HepG2 (cell line): Measurements from ENCODE around the gene OBSL1. TPM values are rescaled to one million over a fixed set of nuclear protein-coding genes. Genes with fewer than 3 reads are reported as not detected.

Experiments used
- CHD4 ChIP-seq: fragments of 200-600 bp; sonication (generic); IDR thresholded peaks from 2 replicates; pipeline ENCODE4 v1.7.0; 2017; ENCODE audit warnings: mild to moderate bottlenecking, low read length, borderline replicate concordance
- DNMT1 ChIP-seq: sonication (generic); formaldehyde crosslinking; IDR thresholded peaks from 2 replicates; pipeline ENCODE4 v1.5.1; 2020; ENCODE audit warnings: mild to moderate bottlenecking, missing genetic modification reagents
- FIP1L1 ChIP-seq: fragments of 200-400 bp; formaldehyde crosslinking; IDR thresholded peaks from 2 replicates; pipeline ENCODE4 v1.6.1; 2018; ENCODE audit warnings: low read depth, mild to moderate bottlenecking, low read length, moderate library complexity, borderline replicate concordance; ENCODE audit not compliant: insufficient read depth
- GABPB1 ChIP-seq: IDR thresholded peaks from 2 replicates; pipeline ENCODE4 v1.6.1; 2016; ENCODE audit warnings: mild to moderate bottlenecking, missing genetic modification reagents, moderate library complexity, missing compliant biosample characterization
- GATAD1 ChIP-seq: IDR thresholded peaks from 2 replicates; pipeline ENCODE4 v1.6.1; 2016; ENCODE audit warnings: missing genetic modification reagents, missing compliant biosample characterization
- GTF2F1 ChIP-seq: fragments of 150-350 bp; IDR thresholded peaks from 2 replicates; pipeline ENCODE4 v1.6.1; 2014; ENCODE audit warnings: low read length
- HMGXB3 ChIP-seq: sonication (generic); formaldehyde crosslinking; IDR thresholded peaks from 2 replicates; pipeline ENCODE4 v1.4.0; 2020; ENCODE audit warnings: missing genetic modification reagents, borderline replicate concordance
- HNRNPLL ChIP-seq: fragments of 200-400 bp; formaldehyde crosslinking; IDR thresholded peaks from 2 replicates; pipeline ENCODE4 v1.6.1; 2017; ENCODE audit warnings: mild to moderate bottlenecking, low read depth, low read length; ENCODE audit not compliant: poor library complexity, severe bottlenecking
- JUNB ChIP-seq: sonication (generic); formaldehyde crosslinking; IDR thresholded peaks from 2 replicates; pipeline ENCODE4 v1.8.0; 2022; ENCODE audit warnings: missing genetic modification reagents, mild to moderate bottlenecking, borderline replicate concordance
- KDM6A ChIP-seq: IDR thresholded peaks from 2 replicates; pipeline ENCODE4 v1.6.1; 2016; ENCODE audit warnings: low read depth
- KMT2A ChIP-seq: sonication (generic); formaldehyde crosslinking; IDR thresholded peaks from 2 replicates; pipeline ENCODE4 v1.4.0; 2020; ENCODE audit warnings: missing genetic modification reagents
- MEF2D ChIP-seq: sonication (generic); formaldehyde crosslinking; IDR thresholded peaks from 2 replicates; pipeline ENCODE4 v1.5.1; 2020; ENCODE audit warnings: mild to moderate bottlenecking, missing genetic modification reagents
- MEIS1 ChIP-seq: sonication (generic); formaldehyde crosslinking; IDR thresholded peaks from 2 replicates; pipeline ENCODE4 v1.9.0; 2021; ENCODE audit warnings: mild to moderate bottlenecking, missing genetic modification reagents, moderate library complexity, borderline replicate concordance
- PHF5A ChIP-seq: IDR thresholded peaks from one replicate; pipeline ENCODE4 v1.6.1; 2018; ENCODE audit warnings: low read depth, missing genetic modification reagents; ENCODE audit not compliant: unreplicated experiment
- PLSCR1 ChIP-seq: sonication (generic); formaldehyde crosslinking; IDR thresholded peaks from 2 replicates; pipeline ENCODE4 v1.5.0; 2020; ENCODE audit warnings: missing genetic modification reagents, mild to moderate bottlenecking, borderline replicate concordance
- RFX3 ChIP-seq: IDR thresholded peaks from 2 replicates; pipeline ENCODE4 v1.6.1; 2016; ENCODE audit warnings: missing biosample characterization, missing genetic modification reagents
- RXRA ChIP-seq: sonication (generic); formaldehyde crosslinking; IDR thresholded peaks from 2 replicates; pipeline ENCODE4 v1.5.1; 2020; ENCODE audit warnings: missing genetic modification reagents
- SMAD1 ChIP-seq: sonication (generic); formaldehyde crosslinking; IDR thresholded peaks from 2 replicates; pipeline ENCODE4 v1.4.0; 2020; ENCODE audit warnings: missing genetic modification reagents, low read depth, mild to moderate bottlenecking, borderline replicate concordance
- STAG1 ChIP-seq: sonication (generic); formaldehyde crosslinking; IDR thresholded peaks from 2 replicates; pipeline ENCODE4 v1.4.0; 2020; ENCODE audit warnings: missing genetic modification reagents
- SUZ12 ChIP-seq: fragments of 150-350 bp; IDR thresholded peaks from 2 replicates; pipeline ENCODE4 v1.6.1; 2014; ENCODE audit warnings: low read depth, low read length
- ZBTB34 ChIP-seq: sonication (generic); formaldehyde crosslinking; IDR thresholded peaks from 2 replicates; pipeline ENCODE4 v1.8.0; 2022; ENCODE audit warnings: mild to moderate bottlenecking, missing genetic modification reagents
- ZBTB7B ChIP-seq: sonication (generic); formaldehyde crosslinking; IDR thresholded peaks from 2 replicates; pipeline ENCODE4 v1.4.0; 2020; ENCODE audit warnings: missing genetic modification reagents
- ZMYM2 ChIP-seq: sonication (generic); formaldehyde crosslinking; IDR thresholded peaks from 2 replicates; pipeline ENCODE4 v1.8.0; 2022; ENCODE audit warnings: mild to moderate bottlenecking, missing genetic modification reagents
- ZNF614 ChIP-seq: IDR thresholded peaks from 2 replicates; pipeline ENCODE4 v1.6.1; 2018; ENCODE audit warnings: missing biosample characterization, missing genetic modification reagents, inconsistent platforms, borderline replicate concordance
- polyA plus RNA-seq, 8 experiments: library from polyadenylated mRNA; depleted of rRNA in 3 of 8; stranded (reverse) in 7 of 8; unstranded in 1 of 8; fragments of >200 nt; fragmentation: Illumina TruSeq in 4 of 8; extraction: Trizol in 4 of 8; gene quantifications; 2 replicates each; pipeline versions ENCODE4 v1.2.1 to v1.2.3, GENCODE V29; 2011 to 2016; ENCODE audit warnings: low read depth in 4 of 8, missing spikeins in 1 of 8, mixed read lengths in 1 of 8; ENCODE audit not compliant: insufficient read depth in 1 of 8
- total RNA-seq, 5 experiments: library from RNA; depleted of rRNA; stranded (reverse); fragments of >200 nt; fragmentation: Illumina TruSeq; extraction: Trizol; gene quantifications; 2 replicates each; pipeline ENCODE4 v1.2.3, GENCODE V29; 2016; ENCODE audit warnings: low read depth in 1 of 5

Gene OBSL1
- total and polyA plus RNA-seq, 2 of the 13 experiments (the other 11 are each of a cell fraction or from before 2014, with no cell fraction given): 86.7 to 218 TPM

- TF ChIP-seq ZNF614 (CRISPR knock-in tag) (peak; percentile 82), DNMT1 (CRISPR knock-in tag) (peak; percentile 50; the same call in 1 of the 2 replicates), KMT2A (peak; percentile 83; the same call in 1 of the 2 replicates), ZMYM2 (peak; percentile 67), RXRA (CRISPR knock-in tag) (peak; percentile 97), FIP1L1 (0 out of 2 replicates have a peak, but pooled peaks have one; percentile 76), SMAD1 (CRISPR knock-in tag) (0 out of 2 replicates have a peak, but pooled peaks have one; percentile 95), HMGXB3 (CRISPR knock-in tag) (peak; percentile 91; the same call in 1 of the 2 replicates), GABPB1 (CRISPR knock-in tag) (peak; percentile 65), GATAD1 (CRISPR knock-in tag) (peak; percentile 79), ZBTB34 (CRISPR knock-in tag) (peak; percentile 89; the same call in 1 of the 2 replicates), KDM6A (CRISPR knock-in tag) (peak; percentile 64; the same call in 1 of the 2 replicates), PHF5A (no peak), JUNB (CRISPR knock-in tag) (peak; percentile 54; the same call in 1 of the 2 replicates), PLSCR1 (CRISPR knock-in tag) (no peak), STAG1 (peak; percentile 39), GTF2F1 (0 out of 2 replicates have a peak, but pooled peaks have one; percentile 50), SUZ12 (no peak), ZBTB7B (CRISPR knock-in tag) (peak; percentile 100), MEF2D (CRISPR knock-in tag) (peak; percentile 96), MEIS1 (peak; percentile 99), CHD4 (peak; percentile 92; the same call in 1 of the 2 replicates), HNRNPLL (no peak), RFX3 (CRISPR knock-in tag) (no peak)
Measured at GRCh38 chr2:219576505-219577388, 5.4 kb upstream of the OBSL1 start (continued).
